Esophagus muscularis mucosa (tissue), 4 donors: ENCODE results near the gene RASGRF1. TPM values are rescaled to one million over a fixed set of nuclear protein-coding genes. Genes with fewer than 3 reads are reported as not detected.

Experiments
- DNase-seq: peaks from one replicate; pipeline ENCODE4 v3.0.0-alpha.2; 2017; ENCODE audit errors: extremely low spot score
- H3K27ac ChIP-seq, 4 donors: fragments of 200-600 bp; sonication (generic); replicated peaks in 1 of 4; 1 replicate in 3 of 4; 2 replicates in 1 of 4; pipeline ENCODE4 v1.5.1; 2016 to 2019; ENCODE audit warnings: mild to moderate bottlenecking in 1 of 4
- H3K27me3 ChIP-seq, 4 donors: fragments of 200-600 bp; sonication (generic); one replicate each; pipeline versions ENCODE4 v1.5.1 to v1.6.0; 2016 to 2019
- H3K36me3 ChIP-seq, 4 donors: fragments of 200-600 bp; sonication (generic); one replicate each; pipeline ENCODE4 v1.5.1; 2016 to 2019
- H3K4me1 ChIP-seq, 4 donors: fragments of 200-600 bp; sonication (generic); one replicate each; pipeline ENCODE4 v1.5.1; 2016 to 2019
- H3K4me3 ChIP-seq, 4 donors: fragments of 200-600 bp; sonication (generic); 1 replicate in 2 of 4; 2 replicates in 2 of 4; pipeline ENCODE4 v1.5.1; 2016 to 2019; ENCODE audit warnings: mild to moderate bottlenecking in 4 of 4, moderate library complexity in 1 of 4
- H3K9me3 ChIP-seq, 4 donors: fragments of 200-600 bp; sonication (generic); 1 replicate in 3 of 4; 2 replicates in 1 of 4; pipeline ENCODE4 v1.5.1; 2016 to 2019
- CTCF ChIP-seq, 3 experiments: fragments of 200-600 bp in 2 of 3; fragments of 450-650 bp in 1 of 3; sonication (generic) in 2 of 3; IDR thresholded peaks; one replicate each; pipeline ENCODE4 v1.5.1; 2017 to 2019; ENCODE audit warnings: antibody characterized with exemption in 3 of 3, mild to moderate bottlenecking in 2 of 3, moderate library complexity in 1 of 3
- EP300 ChIP-seq: sonication (generic); formaldehyde crosslinking; IDR thresholded peaks from one replicate; pipeline ENCODE4 v1.6.1; 2017; ENCODE audit warnings: antibody characterized with exemption
- POLR2A ChIP-seq: fragments of 450-650 bp; IDR thresholded peaks from one replicate; pipeline ENCODE4 v1.6.1; 2017; ENCODE audit warnings: antibody characterized with exemption, moderate library complexity, mild to moderate bottlenecking, low read depth
- POLR2AphosphoS5 ChIP-seq, 2 donors: sonication (generic); formaldehyde crosslinking; IDR thresholded peaks; one replicate each; pipeline ENCODE4 v1.6.1; 2017; ENCODE audit warnings: antibody characterized with exemption in 2 of 2
- WGBS: methylation state at CpG from one replicate; pipeline ENCODE4 v1.1.5; 2018; 5-methylcytosine and 5-hydroxymethylcytosine counted together
- intact Hi-C: fragments of 100-400 bp; cut with DNase I; formaldehyde crosslinking; loops from one replicate; pipeline ENCODE4 v1.15.1; 2023
- total RNA-seq, 4 donors: library from RNA; depleted of rRNA; stranded (reverse); fragments of >200 nt; gene quantifications; one replicate each; pipeline versions ENCODE4 v1.1.0 to v1.2.1, GENCODE V29; 2016

Gene RASGRF1
- total RNA-seq, 4 donors from 2014 or later, result 0.17 to 0.23 TPM; not detected in 2

- intact Hi-C loops, result no loop called here
- TF ChIP-seq CTCF (IDR thresholded peaks at IDR 0.05), result no peak
- TF ChIP-seq POLR2A, result no peak
- no peak for TF ChIP-seq EP300
- TF ChIP-seq POLR2AphosphoS5 (IDR thresholded peaks at IDR 0.05), result no peak
- no peak overlapping the region for H3K27ac ChIP-seq
- H3K36me3 ChIP-seq, result no peaks in the 10 kb centered on the region
- WGBS, result 88% methylated on average over 10 of the region's 10 CpGs
- H3K4me3 ChIP-seq, result no peak overlapping the region
- no peaks in the 10 kb centered on the region for H3K27me3 ChIP-seq
- DNase-seq, result no peak
- no peaks in the 10 kb centered on the region for H3K9me3 ChIP-seq
- H3K4me1 ChIP-seq, result no peaks in the 10 kb centered on the region
These were observed 73.9 kb downstream of the RASGRF1 start for GRCh38 chr15:79016527-79017170.

GRCh38 chr15:79015416-79015815 lies 75.2 kb downstream of the RASGRF1 start:
- Histone ChIP-seq H3K27ac (no peak overlapping the region), H3K4me1 (no peaks in the 10 kb centered on the region), H3K36me3 (no peaks in the 10 kb centered on the region), H3K4me3 (no peak overlapping the region), H3K27me3 (no peaks in the 10 kb centered on the region), H3K9me3 (no peaks in the 10 kb centered on the region)
- TF ChIP-seq CTCF (IDR thresholded peaks at IDR 0.05) (no peak), POLR2A (no peak), POLR2AphosphoS5 (IDR thresholded peaks at IDR 0.05) (no peak), EP300 (no peak)
- WGBS, result 90% methylated on average over 3 of the region's 3 CpGs
- no peak for DNase-seq
- intact Hi-C loops, result no loop called here

- no peaks in the 10 kb centered on the region for H3K4me1 ChIP-seq
- H3K27me3 ChIP-seq, result no peaks in the 10 kb centered on the region
- TF ChIP-seq POLR2A (no peak), EP300 (no peak), CTCF (IDR thresholded peaks at IDR 0.05) (no peak), POLR2AphosphoS5 (IDR thresholded peaks at IDR 0.05) (no peak)
- no peak overlapping the region for H3K4me3 ChIP-seq
- no peaks in the 10 kb centered on the region for H3K36me3 ChIP-seq
- WGBS, result 100% methylated on average over 2 of the region's 2 CpGs
- intact Hi-C loops, result no loop called here
- no peak overlapping the region for H3K27ac ChIP-seq
- H3K9me3 ChIP-seq, result no peaks in the 10 kb centered on the region
- DNase-seq, result no peak
These were observed 80.3 kb downstream of the RASGRF1 start for GRCh38 chr15:79010278-79010677.

- peaks cover 0 to 7% (median 6%) of the 10 kb centered on the region in 4 donors for H3K4me1 ChIP-seq
- no peaks in the 10 kb centered on the region for H3K36me3 ChIP-seq
- H3K9me3 ChIP-seq, result no peaks in the 10 kb centered on the region
- no peaks in the 10 kb centered on the region for H3K27me3 ChIP-seq
- DNase-seq, result no peak
- TF ChIP-seq CTCF (IDR thresholded peaks at IDR 0.05) (no peak), POLR2AphosphoS5 (IDR thresholded peaks at IDR 0.05) (no peak)
- intact Hi-C loops, result no loop called here
- WGBS, result 58% methylated on average over 4 of the region's 4 CpGs
- no peak overlapping the region for H3K4me3 ChIP-seq
- H3K27ac ChIP-seq, result no peak overlapping the region
These were observed 81.2 kb downstream of the RASGRF1 start for GRCh38 chr15:79009379-79009778.

- no peak overlapping the region for H3K4me3 ChIP-seq
- H3K27me3 ChIP-seq, result no peaks in the 10 kb centered on the region
- DNase-seq, result no peak
- H3K9me3 ChIP-seq, result no peaks in the 10 kb centered on the region
- 67% methylated on average over 10 of the region's 10 CpGs for WGBS
- peaks cover 0 to 14% (median 6%) of the 10 kb centered on the region in 4 donors for H3K4me1 ChIP-seq
- no peak for TF ChIP-seq POLR2A
- TF ChIP-seq CTCF (IDR thresholded peaks at IDR 0.05), result no peak
- TF ChIP-seq EP300, result no peak
- no peak for TF ChIP-seq POLR2AphosphoS5 (IDR thresholded peaks at IDR 0.05)
- intact Hi-C loops, result no loop called here
- H3K27ac ChIP-seq, result no peak overlapping the region
- H3K36me3 ChIP-seq, result no peaks in the 10 kb centered on the region
These were observed 81.9 kb downstream of the RASGRF1 start for GRCh38 chr15:79008659-79009058.
